GM21619 (cell line): ENCODE data around the gene RIC8A.
"Not testable (repeated sequence)": the region's sequence is repeated elsewhere in the genome, so short reads cannot be mapped to it uniquely, and the experiment has no call there.

Experiments
- ATAC-seq: cut with Tn5 transposase; IDR thresholded peaks from one replicate; pipeline ENCODE4 v1.9.1; 2021; ENCODE audit not compliant: unreplicated experiment

The RIC8A gene

DNA sequence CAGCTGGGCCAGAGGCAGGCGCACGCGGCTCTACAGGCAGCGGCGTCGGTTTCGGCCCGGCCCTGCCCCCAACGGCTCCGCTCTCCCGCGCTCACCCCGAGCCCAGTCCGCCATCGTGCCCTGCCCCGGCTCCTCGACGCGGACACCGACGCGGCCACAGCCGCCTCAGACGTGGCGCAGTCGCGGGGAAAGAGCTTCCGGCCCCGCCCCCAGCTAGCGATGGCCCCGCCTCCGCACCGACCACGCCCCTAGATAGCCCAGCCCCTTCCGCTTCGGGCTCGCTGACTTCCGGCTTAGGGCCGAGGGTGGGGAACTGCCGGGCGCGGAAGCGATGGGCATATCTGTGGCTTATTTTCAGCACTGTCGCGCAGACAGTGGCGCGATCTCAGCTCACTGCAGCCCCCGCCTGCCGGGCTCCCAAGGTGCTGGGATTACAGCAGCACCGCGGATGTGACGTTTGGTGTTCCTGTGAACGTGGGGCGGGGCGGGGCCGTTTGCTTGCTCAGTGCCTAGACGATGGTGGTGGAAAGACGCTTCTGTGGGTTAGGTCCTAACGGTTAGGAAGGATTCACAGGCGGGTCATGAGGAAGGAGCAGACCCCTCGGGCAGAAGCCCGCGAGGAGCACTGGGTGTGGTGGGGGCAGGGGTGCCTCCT, at the start of gene RIC8A, which contains the start of gene BET1L:
RIC8A (plus strand) TSS at position 501 of the 655 bp plus-strand sequence. CDS start 1,147 bp downstream, outside the sequence.
BET1L (minus strand) TSS at position 192 of the 655 bp plus-strand sequence; CDS start at position 114, 78 bp downstream.
- peak; percentile 71 for ATAC-seq

DNA sequence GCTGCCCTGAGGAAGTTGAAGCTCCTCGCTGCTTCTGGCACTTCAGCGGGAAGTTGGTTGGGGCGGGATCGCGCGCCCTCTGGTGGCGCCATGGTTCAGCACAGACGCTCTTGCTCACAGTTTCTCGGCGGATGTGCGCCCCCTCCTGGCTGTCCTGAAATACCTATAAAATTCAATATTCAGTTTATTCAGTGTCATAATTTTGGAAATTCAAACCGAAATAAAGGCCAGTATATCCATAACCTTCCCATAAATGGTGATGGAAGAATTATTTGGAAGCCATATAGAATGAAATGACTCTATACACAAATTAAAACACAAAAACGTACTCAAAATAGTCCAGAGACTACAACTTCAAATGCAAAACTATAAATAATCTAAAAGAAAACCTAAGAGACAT, 27.3 kb upstream of the RIC8A start:
- not testable (repeated sequence) for ATAC-seq

DNA sequence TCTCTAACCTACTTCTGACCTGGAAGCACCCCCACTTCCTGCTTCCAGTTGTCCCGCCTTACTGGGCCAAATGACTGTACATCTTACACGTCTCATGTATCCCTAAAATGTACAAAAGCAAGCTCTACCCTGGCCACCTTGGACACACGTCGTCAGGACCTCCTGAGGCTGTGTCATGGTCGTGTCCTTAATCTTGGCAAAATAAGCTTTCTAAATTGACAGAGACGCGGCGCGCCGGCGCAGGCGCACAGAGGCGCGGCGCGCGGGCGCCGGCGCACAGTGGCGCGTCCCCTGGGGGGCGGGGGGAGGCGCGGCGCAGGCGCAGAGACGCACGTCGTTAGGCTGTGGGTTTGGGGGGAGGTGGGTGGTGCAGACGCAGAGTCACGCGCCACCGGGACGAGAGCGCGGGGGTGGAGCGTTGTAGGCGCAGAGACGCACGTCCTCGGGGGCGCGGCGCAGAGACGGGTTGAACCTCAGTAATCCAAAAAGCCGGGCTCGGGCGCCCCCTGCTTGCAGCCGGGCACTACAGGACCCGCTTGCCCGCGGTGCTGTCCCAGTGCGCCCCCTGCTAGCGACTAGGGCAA, 18.2 kb upstream of the RIC8A start:
- ATAC-seq: not testable (repeated sequence)

GRCh38 chr11:189843-190311, 17.6 kb upstream of the RIC8A start:
- ATAC-seq: not testable (repeated sequence)

GRCh38 chr11:190546-190945, 17.0 kb upstream of the RIC8A start:
- ATAC-seq: not testable (repeated sequence)

- not testable (repeated sequence) for ATAC-seq
Measured at GRCh38 chr11:191490-192478, 15.7 kb upstream of the RIC8A start.

GRCh38 chr11:192674-193128, 14.8 kb upstream of the RIC8A start, which contains the start of gene SCGB1C1:
TSS of gene SCGB1C1 (plus strand) at chr11:193078. CDS start at chr11:193100, 22 bp downstream.
- ATAC-seq: not testable (repeated sequence)

GRCh38 chr11:193481-193880, 14.0 kb upstream of the RIC8A start:
- not testable (repeated sequence) for ATAC-seq

GRCh38 chr11:196786-197731, 10.4 kb upstream of the RIC8A start:
- no peak for ATAC-seq

- ATAC-seq: no peak
Measured at GRCh38 chr11:197741-198235, 9.7 kb upstream of the RIC8A start.

- no peak for ATAC-seq
Measured at GRCh38 chr11:198236-198806, 9.2 kb upstream of the RIC8A start.

DNA sequence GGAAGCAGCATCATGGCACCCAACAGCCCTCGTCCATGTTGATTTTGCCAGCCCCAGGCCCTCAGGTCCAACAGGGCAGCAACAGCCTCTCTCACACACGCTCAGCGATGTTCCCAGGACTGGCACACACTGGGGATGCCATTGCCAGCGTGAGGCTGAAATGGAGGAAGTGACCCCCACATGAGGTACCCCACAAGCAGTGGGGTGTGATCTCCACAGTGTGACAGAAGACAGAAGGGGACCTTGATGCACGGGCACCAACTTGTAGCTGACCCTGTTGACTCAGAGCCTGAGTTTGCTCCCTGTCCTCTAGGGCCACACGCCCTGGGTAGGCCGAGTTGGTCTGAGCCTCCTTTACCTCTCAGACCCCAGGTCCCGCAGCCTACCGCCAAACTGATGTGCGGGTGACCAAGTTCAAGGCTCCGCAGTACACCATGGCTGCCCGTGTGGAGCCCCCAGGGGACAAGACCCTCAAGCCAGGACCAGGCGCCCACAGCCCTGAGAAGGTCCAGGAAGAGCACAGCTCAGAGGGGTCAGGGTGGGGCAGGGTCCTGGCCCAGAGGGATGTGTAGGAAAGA, 8.4 kb upstream of the RIC8A start:
- no peak for ATAC-seq

- no peak for ATAC-seq
Measured at GRCh38 chr11:199782-200181, 7.7 kb upstream of the RIC8A start.

DNA sequence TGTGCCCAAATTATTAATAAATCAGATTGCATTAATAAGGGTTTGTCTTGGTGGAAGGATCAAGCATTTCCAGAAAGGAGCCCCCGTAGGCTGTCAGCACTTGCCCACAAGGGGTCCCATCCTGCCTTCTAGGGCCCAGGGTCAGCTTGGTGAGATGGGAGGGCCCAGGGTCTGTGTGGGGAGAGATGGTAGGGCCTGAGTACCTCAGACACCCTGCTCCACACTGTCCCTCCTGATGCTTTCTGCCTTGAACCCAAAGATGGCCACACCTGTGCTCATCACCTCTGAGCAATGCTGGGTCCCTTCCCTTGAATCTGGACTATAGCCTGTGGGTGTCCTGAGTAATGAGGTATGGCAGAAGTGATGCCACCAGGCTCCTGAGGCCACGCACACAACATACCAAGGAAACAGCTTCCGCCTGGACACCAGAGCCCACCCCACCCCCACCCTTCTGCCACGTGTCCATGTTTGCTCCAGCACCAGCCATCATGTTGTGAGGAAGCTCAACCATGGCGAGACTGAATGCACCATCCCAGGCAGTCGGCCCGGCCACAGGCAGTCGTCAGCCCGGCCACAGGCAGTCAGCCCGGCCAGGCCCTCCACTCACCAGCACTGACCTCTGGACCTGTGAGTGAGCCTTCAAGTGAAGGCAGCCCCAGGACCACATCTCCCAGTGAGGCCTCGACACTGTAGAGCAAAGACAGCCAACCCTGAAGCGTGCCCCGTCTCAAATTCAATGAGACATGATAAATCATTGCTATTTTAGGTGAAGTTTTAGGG, 7.1 kb upstream of the RIC8A start:
- ATAC-seq: no peak

DNA sequence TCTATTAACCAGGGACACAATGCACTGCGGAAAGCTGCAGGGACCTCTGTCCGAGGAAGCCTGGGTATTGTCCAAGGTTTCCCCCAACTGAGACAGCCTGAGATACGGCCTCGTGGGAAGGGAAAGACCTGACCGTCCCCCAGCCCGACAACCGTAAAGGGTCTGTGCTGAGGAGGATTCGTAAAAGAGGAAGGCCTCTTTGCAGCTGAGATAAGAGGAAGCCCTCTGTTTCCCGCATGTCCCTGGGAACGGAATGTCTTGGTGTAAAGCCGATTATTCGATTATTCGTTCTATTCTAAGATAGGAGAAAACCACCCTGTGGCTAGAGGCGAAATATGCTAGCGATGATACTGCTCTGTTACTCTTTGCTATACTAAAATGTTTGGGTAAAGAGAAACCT, 5.5 kb upstream of the RIC8A start:
- ATAC-seq: no peak

- ATAC-seq: no peak
Measured at GRCh38 chr11:202490-202889, 5.0 kb upstream of the RIC8A start.

DNA sequence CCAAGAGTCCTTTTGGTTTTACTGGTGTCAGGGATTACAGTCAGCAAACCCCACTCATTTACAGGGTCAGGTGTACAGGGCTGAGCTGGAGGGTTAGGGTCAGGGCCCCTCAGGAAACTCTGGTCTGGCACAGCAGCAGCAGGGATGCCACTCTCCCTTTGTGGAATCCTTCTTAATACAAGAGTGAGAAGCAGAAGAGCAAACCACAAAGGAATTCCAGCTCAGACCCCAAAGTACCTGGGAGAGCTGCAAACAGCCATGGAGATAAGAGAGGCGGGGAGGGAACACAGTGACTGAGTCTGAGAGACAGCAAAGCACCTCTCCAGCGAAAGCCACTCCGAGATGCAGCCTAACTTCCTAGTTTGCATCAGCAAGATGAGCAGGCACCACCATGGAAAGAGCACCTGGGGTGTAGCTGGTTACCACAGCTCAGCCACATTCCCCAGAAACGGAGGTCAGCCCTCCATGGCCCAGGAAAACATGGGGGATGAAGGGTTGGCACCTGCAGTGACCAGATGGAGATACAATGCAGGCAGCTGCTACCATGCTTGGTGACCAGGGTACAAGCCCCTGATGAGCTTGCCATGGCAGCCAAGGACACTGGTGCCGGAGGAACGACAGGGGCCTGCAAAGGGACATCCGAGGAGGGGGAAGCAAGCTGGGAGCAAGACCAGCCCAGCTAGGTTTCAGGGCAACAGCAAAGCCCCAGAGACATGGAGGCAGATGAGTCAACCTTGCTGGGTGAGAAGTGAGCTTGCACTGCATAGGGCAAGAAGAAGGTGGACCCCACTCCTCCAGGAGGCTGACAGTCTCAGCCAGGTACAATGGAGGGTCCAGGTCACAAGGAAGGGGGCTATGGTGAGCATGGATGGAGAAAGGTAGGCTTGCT, 4.2 kb upstream of the RIC8A start:
- ATAC-seq: no peak
